ENCODE measurements around the gene DCAF10. TPM values are rescaled to one million over a fixed set of nuclear protein-coding genes. Genes with fewer than 3 reads are reported as not detected.

Gene DCAF10
- total and polyA plus RNA-seq, 2 of the 13 experiments (the other 11 are each of a cell fraction or from before 2014, with no cell fraction given), result 9.2 to 20.3 TPM

GRCh38 chr9:37800631-37801286 lies at the start of gene DCAF10 (continued):
- no peak for TF ChIP-seq ARID3A (IDR thresholded peaks at IDR 0.05; ENCODE audit: low read depth, low read length)
- peak; percentile 77; the same call in 1 of the 2 replicates for TF ChIP-seq ZNF224 (CRISPR knock-in tag; IDR thresholded peaks at IDR 0.05)
- TF ChIP-seq DPF2 (CRISPR knock-in tag; IDR thresholded peaks at IDR 0.05; ENCODE audit: borderline replicate concordance, low read depth), result no peak
- TF ChIP-seq, protein P1, sequence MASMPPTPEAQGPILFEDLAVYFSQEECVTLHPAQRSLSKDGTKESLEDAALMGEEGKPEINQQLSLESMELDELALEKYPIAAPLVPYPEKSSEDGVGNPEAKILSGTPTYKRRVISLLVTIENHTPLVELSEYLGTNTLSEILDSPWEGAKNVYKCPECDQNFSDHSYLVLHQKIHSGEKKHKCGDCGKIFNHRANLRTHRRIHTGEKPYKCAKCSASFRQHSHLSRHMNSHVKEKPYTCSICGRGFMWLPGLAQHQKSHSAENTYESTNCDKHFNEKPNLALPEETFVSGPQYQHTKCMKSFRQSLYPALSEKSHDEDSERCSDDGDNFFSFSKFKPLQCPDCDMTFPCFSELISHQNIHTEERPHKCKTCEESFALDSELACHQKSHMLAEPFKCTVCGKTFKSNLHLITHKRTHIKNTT (CRISPR knock-in tag; IDR thresholded peaks at IDR 0.05), result no peak
- peak; percentile 98 for TF ChIP-seq TBX2 (CRISPR knock-in tag; IDR thresholded peaks at IDR 0.05; ENCODE audit: borderline replicate concordance)
- TF ChIP-seq CSRNP2 (CRISPR knock-in tag; conservative IDR thresholded peaks at IDR 0.05; ENCODE audit: low read depth), result no peak
- peak in 1 of 2 experiments; percentile 35; a peak in 1 of 4 replicates for TF ChIP-seq NR2F1 (CRISPR knock-in tag; IDR thresholded peaks at IDR 0.05)
- TF ChIP-seq WIZ (CRISPR knock-in tag; IDR thresholded peaks at IDR 0.05), result peak; percentile 94
- peak; percentile 93 for TF ChIP-seq ZNF605 (CRISPR knock-in tag; IDR thresholded peaks at IDR 0.05)
- TF ChIP-seq ZBTB21 (CRISPR knock-in tag; IDR thresholded peaks at IDR 0.05), result peak; percentile 65
- TF ChIP-seq CENPBD1 (CRISPR knock-in tag; IDR thresholded peaks at IDR 0.05; ENCODE audit: borderline replicate concordance, low read depth), result no peak
- TF ChIP-seq, protein P2, sequence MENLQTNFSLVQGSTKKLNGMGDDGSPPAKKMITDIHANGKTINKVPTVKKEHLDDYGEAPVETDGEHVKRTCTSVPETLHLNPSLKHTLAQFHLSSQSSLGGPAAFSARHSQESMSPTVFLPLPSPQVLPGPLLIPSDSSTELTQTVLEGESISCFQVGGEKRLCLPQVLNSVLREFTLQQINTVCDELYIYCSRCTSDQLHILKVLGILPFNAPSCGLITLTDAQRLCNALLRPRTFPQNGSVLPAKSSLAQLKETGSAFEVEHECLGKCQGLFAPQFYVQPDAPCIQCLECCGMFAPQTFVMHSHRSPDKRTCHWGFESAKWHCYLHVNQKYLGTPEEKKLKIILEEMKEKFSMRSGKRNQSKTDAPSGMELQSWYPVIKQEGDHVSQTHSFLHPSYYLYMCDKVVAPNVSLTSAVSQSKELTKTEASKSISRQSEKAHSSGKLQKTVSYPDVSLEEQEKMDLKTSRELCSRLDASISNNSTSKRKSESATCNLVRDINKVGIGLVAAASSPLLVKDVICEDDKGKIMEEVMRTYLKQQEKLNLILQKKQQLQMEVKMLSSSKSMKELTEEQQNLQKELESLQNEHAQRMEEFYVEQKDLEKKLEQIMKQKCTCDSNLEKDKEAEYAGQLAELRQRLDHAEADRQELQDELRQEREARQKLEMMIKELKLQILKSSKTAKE (CRISPR knock-in tag; IDR thresholded peaks at IDR 0.05; ENCODE audit: borderline replicate concordance), result peak; percentile 72; the same call in 1 of the 2 replicates
- TF ChIP-seq CHD2 (IDR thresholded peaks at IDR 0.05; ENCODE audit: low read depth, low read length), result 0 out of 2 replicates have a peak, but pooled peaks have one; percentile 24
- no peak for TF ChIP-seq SSRP1 (CRISPR knock-in tag; IDR thresholded peaks at IDR 0.05)
- no peak for TF ChIP-seq ZFYVE20 (CRISPR knock-in tag; IDR thresholded peaks at IDR 0.05; ENCODE audit: borderline replicate concordance, low read depth)
- peak; percentile 78; the same call in 1 of the 2 replicates for TF ChIP-seq ZNF616 (CRISPR knock-in tag; IDR thresholded peaks at IDR 0.05; ENCODE audit: low read depth)
- peak; percentile 83 for TF ChIP-seq TFDP1 (CRISPR knock-in tag; IDR thresholded peaks at IDR 0.05; ENCODE audit: borderline replicate concordance)
- TF ChIP-seq SATB2 (CRISPR knock-in tag; IDR thresholded peaks at IDR 0.05), result no peak

All from HepG2 (cell line).